D721Med (cell line): Measurements from ENCODE around the gene FLACC1.
"Not testable (repeated sequence)": the region's sequence is repeated elsewhere in the genome, so short reads cannot be mapped to it uniquely, and the experiment has no call there.

ENCODE experiments used
- DNase-seq: peaks from one replicate; pipeline ENCODE4 v3.0.0; 2011; ENCODE audit warnings: low spot score; ENCODE audit not compliant: insufficient read length
- FAIRE-seq: peaks from 2 replicates; lab custom pipeline; 2011; peaks lifted over from hg19 to GRCh38; lab: Jason Lieb, UNC
- CTCF ChIP-seq: IDR thresholded peaks from 2 replicates; pipeline ENCODE4 v1.5.1; 2012; ENCODE audit warnings: mild to moderate bottlenecking, control low read depth; ENCODE audit not compliant: insufficient read depth; ENCODE audit errors: missing control alignments

The FLACC1 gene

GRCh38 chr2:201242571-201243277 lies 114.4 kb downstream of the FLACC1 start:
- TF ChIP-seq CTCF = no peak
- DNase-seq (no peak), FAIRE-seq (no peak)

- not testable (repeated sequence) for FAIRE-seq, DNase-seq
Observed at GRCh38 chr2:201239167-201239935, 117.8 kb downstream of the FLACC1 start.
